HepG2 (cell line): Measurements from ENCODE around the gene SPAG7. TPM values are rescaled to one million over a fixed set of nuclear protein-coding genes. Genes with fewer than 3 reads are reported as not detected.

ENCODE experiments used
- ATAC-seq: fragments of 200-7000 bp; cut with Tn5 transposase; 3 replicates; pipeline ENCODE4 v1.9.1; 2020; ENCODE audit warnings: mild to moderate bottlenecking, moderate library complexity
- BruUV-seq: library from RNA; stranded (reverse); fragments of 400-500 nt; replicated peaks from 2 replicates; lab custom pipeline; 2021; lab: Mats Ljungman, UMichigan
- CTCF ChIA-PET: fragments of 300-600 bp; formaldehyde crosslinking; extraction: SDS; loops from one replicate; lab custom pipeline; 2021; ENCODE audit warnings: low total read pairs, inconsistent platforms, low intra/inter-chr PET ratio; lab: Yijun Ruan, JAX
- POLR2A ChIA-PET: fragments of 350-600 bp; sonication (Branson Sonifier 250); formaldehyde crosslinking; loops from one replicate; lab custom pipeline; 2020; ENCODE audit warnings: antibody characterized with exemption, inconsistent platforms; lab: Yijun Ruan, JAX
- DNase-seq: peaks from one replicate; pipeline ENCODE4 v3.0.0-alpha.2; 2015; ENCODE audit warnings: low spot score
- FAIRE-seq: peaks from 3 replicates; lab custom pipeline; 2011; peaks lifted over from hg19 to GRCh38; lab: Jason Lieb, UNC
- H2AFZ ChIP-seq: one replicate; pipeline ENCODE4 v1.6.1; 2011; ENCODE audit warnings: low read length, inconsistent platforms
- H3K27ac ChIP-seq: fragments of 300-600 bp; 3 replicates; pipeline ENCODE4 v1.8.0; 2011; ENCODE audit warnings: mixed run types, mild to moderate bottlenecking, mixed read lengths, low read length, inconsistent platforms; ENCODE audit not compliant: insufficient read depth; ENCODE audit errors: extremely low read length
- H3K27me3 ChIP-seq, 2 experiments: fragments of 200-600 bp in 1 of 2; 2 replicates in 1 of 2; 3 replicates in 1 of 2; pipeline versions ENCODE4 v1.6.0 to v1.8.0; 2011; ENCODE audit warnings: low read length in 2 of 2, mild to moderate bottlenecking in 2 of 2, moderate library complexity in 2 of 2, inconsistent platforms in 1 of 2; ENCODE audit not compliant: insufficient read depth in 2 of 2, control insufficient read depth in 1 of 2
- H3K36me3 ChIP-seq, 2 experiments: fragments of 200-600 bp in 1 of 2; replicated peaks in 1 of 2; 2 replicates in 1 of 2; 3 replicates in 1 of 2; pipeline versions ENCODE4 v1.5.1 to v1.8.0; 2011; ENCODE audit warnings: low read length in 2 of 2, inconsistent platforms in 1 of 2; ENCODE audit not compliant: insufficient read depth in 2 of 2, control insufficient read depth in 1 of 2
- H3K4me1 ChIP-seq: 2 replicates; pipeline ENCODE4 v1.5.1; 2012; ENCODE audit warnings: low read length, inconsistent platforms; ENCODE audit not compliant: insufficient read depth
- H3K4me2 ChIP-seq: 2 replicates; pipeline ENCODE4 v1.6.0; 2011; ENCODE audit warnings: low read depth, low read length, inconsistent platforms
- H3K4me3 ChIP-seq, 3 experiments: fragments of 200-600 bp in 1 of 3; sonication (generic), shearing (Covaris generic) in 1 of 3; replicated peaks in 1 of 3; 2 replicates each; pipeline ENCODE4 v1.5.1; 2011 to 2016; ENCODE audit warnings: low read length in 3 of 3, inconsistent platforms in 2 of 3, low read depth in 2 of 3, mild to moderate bottlenecking in 2 of 3, control low read depth in 1 of 3, mixed read lengths in 1 of 3; ENCODE audit not compliant: insufficient read depth in 1 of 3
- H3K79me2 ChIP-seq: one replicate; pipeline ENCODE4 v1.6.1; 2011; ENCODE audit warnings: low read length, inconsistent platforms; ENCODE audit not compliant: insufficient read depth
- H3K9ac ChIP-seq: 2 replicates; pipeline ENCODE4 v1.6.0; 2011; ENCODE audit warnings: mild to moderate bottlenecking, low read depth, low read length, inconsistent platforms; ENCODE audit not compliant: insufficient read depth
- H3K9me3 ChIP-seq: 2 replicates; pipeline ENCODE4 v1.5.1; 2012; ENCODE audit warnings: mild to moderate bottlenecking, low read length
- H4K20me1 ChIP-seq: 2 replicates; pipeline ENCODE4 v1.6.0; 2011; ENCODE audit warnings: inconsistent platforms, mild to moderate bottlenecking, low read length, moderate library complexity; ENCODE audit not compliant: insufficient read depth
- AGO1 ChIP-seq: fragments of 200-400 bp; formaldehyde crosslinking; IDR thresholded peaks from 2 replicates; pipeline ENCODE4 v1.6.1; 2017; ENCODE audit warnings: mild to moderate bottlenecking, low read depth, low read length, moderate library complexity; ENCODE audit not compliant: poor library complexity, severe bottlenecking
- AGO2 ChIP-seq: fragments of 200-400 bp; formaldehyde crosslinking; optimal IDR thresholded peaks from 2 replicates; pipeline ENCODE3; 2017; ENCODE audit warnings: mild to moderate bottlenecking, low read depth, low read length, moderate library complexity
- AKAP8 ChIP-seq: sonication (generic); formaldehyde crosslinking; IDR thresholded peaks from 2 replicates; pipeline ENCODE4 v1.5.1; 2020; ENCODE audit warnings: mild to moderate bottlenecking, missing genetic modification reagents
- HNRNPH1 ChIP-seq: fragments of 200-400 bp; formaldehyde crosslinking; optimal IDR thresholded peaks from 2 replicates; pipeline ENCODE3; 2017; ENCODE audit warnings: mild to moderate bottlenecking, low read depth, low read length
- MAFK ChIP-seq, 2 experiments: IDR thresholded peaks in 1 of 2; conservative IDR thresholded peaks in 1 of 2; 2 replicates each; pipeline ENCODE4 v1.6.1; 2011; ENCODE audit warnings: improper control_type of control experiment in 2 of 2, low read length in 2 of 2
- PAF1 ChIP-seq: IDR thresholded peaks from 2 replicates; pipeline ENCODE4 v1.6.1; 2016; ENCODE audit warnings: missing genetic modification reagents, missing compliant biosample characterization
- POLR2A ChIP-seq, 2 experiments: IDR thresholded peaks; 2 replicates each; pipeline ENCODE4 v1.6.1; 2011; ENCODE audit warnings: low read depth in 2 of 2, low read length in 2 of 2, mild to moderate bottlenecking in 1 of 2, moderate library complexity in 1 of 2; ENCODE audit not compliant: insufficient read depth in 1 of 2
- POLR2G ChIP-seq: fragments of 200-400 bp; formaldehyde crosslinking; IDR thresholded peaks from 2 replicates; pipeline ENCODE4 v1.6.1; 2018; ENCODE audit warnings: mild to moderate bottlenecking, low read depth, low read length, moderate library complexity
- RBFOX2 ChIP-seq: fragments of 200-400 bp; formaldehyde crosslinking; IDR thresholded peaks from 2 replicates; pipeline ENCODE4 v1.6.1; 2017; ENCODE audit warnings: low read depth, mild to moderate bottlenecking, low read length
- RBM22 ChIP-seq: fragments of 200-400 bp; formaldehyde crosslinking; optimal IDR thresholded peaks from 2 replicates; pipeline ENCODE3; 2017; ENCODE audit warnings: mild to moderate bottlenecking, low read length, moderate library complexity
- ZEB1 ChIP-seq: IDR thresholded peaks from 2 replicates; pipeline ENCODE4 v1.6.1; 2012; ENCODE audit warnings: mild to moderate bottlenecking, low read depth, inconsistent platforms; ENCODE audit not compliant: insufficient replicate concordance
- ZNF276 ChIP-seq: sonication (generic); formaldehyde crosslinking; IDR thresholded peaks from 2 replicates; pipeline ENCODE4 v1.4.0; 2020; ENCODE audit warnings: mild to moderate bottlenecking, low read depth, missing genetic modification reagents
- WGBS: methylation state at CpG from one replicate; pipeline ENCODE4 v1.1.6; 2017; ENCODE audit warnings: low lambda C conversion rate; 5-methylcytosine and 5-hydroxymethylcytosine counted together
- in situ Hi-C: cut with HindIII; loops from 2 replicates; pipeline ENCODE4 v1.10.0; 2017; ENCODE audit warnings: low pct_unique_long_range_greater_than_20kb; ENCODE audit not compliant: extremely low pct_ligation_motif_present
- intact Hi-C: fragments of 100-400 bp; cut with micrococcal nuclease; formaldehyde crosslinking; loops from one replicate; pipeline ENCODE4 v1.10.0; 2022; ENCODE audit not compliant: unreplicated experiment
- polyA plus RNA-seq, 8 experiments: library from polyadenylated mRNA; depleted of rRNA in 3 of 8; stranded (reverse) in 7 of 8; unstranded in 1 of 8; fragments of >200 nt; fragmentation: Illumina TruSeq in 4 of 8; extraction: Trizol in 4 of 8; gene quantifications; 2 replicates each; pipeline versions ENCODE4 v1.2.1 to v1.2.3, GENCODE V29; 2011 to 2016; ENCODE audit warnings: low read depth in 4 of 8, missing spikeins in 1 of 8, mixed read lengths in 1 of 8; ENCODE audit not compliant: insufficient read depth in 1 of 8
- total RNA-seq, 5 experiments: library from RNA; depleted of rRNA; stranded (reverse); fragments of >200 nt; fragmentation: Illumina TruSeq; extraction: Trizol; gene quantifications; 2 replicates each; pipeline ENCODE4 v1.2.3, GENCODE V29; 2016; ENCODE audit warnings: low read depth in 1 of 5

Gene SPAG7
- total and polyA plus RNA-seq, 2 of the 13 experiments (the other 11 are each of a cell fraction or from before 2014, with no cell fraction given) = 51.0 to 59.0 TPM

DNA sequence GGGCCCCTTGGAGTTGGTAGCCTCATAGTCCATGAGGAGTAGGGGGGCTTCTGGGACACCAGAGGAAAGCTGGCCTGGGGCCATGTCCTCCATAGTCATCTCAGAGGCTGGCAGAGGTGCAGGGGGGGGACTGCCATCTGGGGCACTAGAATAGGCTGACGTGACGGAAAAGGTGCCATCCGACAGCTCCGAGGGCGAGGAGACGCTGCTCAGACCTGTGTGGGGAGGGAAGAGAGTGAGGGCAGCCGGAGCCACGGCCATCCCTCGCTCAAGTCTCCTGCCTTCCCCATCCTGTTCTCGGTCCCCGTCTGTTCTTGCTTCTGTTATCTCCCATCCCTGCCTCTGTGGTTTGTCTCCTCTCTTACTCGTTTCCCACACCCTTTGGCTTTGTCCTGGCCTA is 4.7 kb upstream of the SPAG7 start:
- Histone ChIP-seq H2AFZ (no peak overlapping the region), H3K9me3 (no peaks in the 10 kb centered on the region), H3K36me3 (peaks cover under 1 to 13% of the 10 kb centered on the region in 2 experiments), H3K4me3 (no peak overlapping the region), H3K79me2 (peaks cover 21% of the 10 kb centered on the region), H3K9ac (no peak overlapping the region), H3K27me3 (no peaks in the 10 kb centered on the region; a peak in 1 of 5 replicates), H3K4me1 (peaks cover 27% of the 10 kb centered on the region), H4K20me1 (no peaks in the 10 kb centered on the region), H3K27ac (no peak overlapping the region), H3K4me2 (no peak overlapping the region)
- DNase-seq (no peak), ATAC-seq (no peak), FAIRE-seq (no peak)
- peak; percentile 7 to 14; a peak in 2 of 4 replicates for TF ChIP-seq MAFK (conservative IDR thresholded peaks at IDR 0.05 in 1 of 2, IDR thresholded peaks at IDR 0.05 in 1 of 2; ENCODE audit: low read length in 2 of 2)
- peak; percentile 53; the same call in 1 of the 2 replicates for TF ChIP-seq RBFOX2
- peak in 1 of 2 experiments; percentile 49; a peak in 1 of 4 replicates for TF ChIP-seq POLR2A (IDR thresholded peaks at IDR 0.05; ENCODE audit: insufficient read depth in 1 of 2, low read depth in 2 of 2, low read length in 2 of 2)
- TF ChIP-seq ZEB1 = no peak
- peak; percentile 85 for TF ChIP-seq AGO2
- no peak for TF ChIP-seq ZNF276
- TF ChIP-seq AGO1 = peak; percentile 77
- peak; percentile 34; the same call in 1 of the 2 replicates for TF ChIP-seq AKAP8 (CRISPR knock-in tag)
- TF ChIP-seq POLR2G = peak; percentile 59
- peak; percentile 71 for TF ChIP-seq RBM22
- TF ChIP-seq PAF1 (CRISPR knock-in tag) = no peak
- TF ChIP-seq HNRNPH1 = peak; percentile 65
- CTCF ChIA-PET = no interaction called here
- BruUV-seq = no TSS peak
- WGBS = 96% methylated on average over 12 of the region's 12 CpGs
- intact Hi-C loops = no loop called here
- in situ Hi-C loops = no loop called here
- POLR2A ChIA-PET = interaction anchor here (1.4 to 6.6 kb wide), 3 partner anchors 32 to 63 kb away, joined by 5 to 103 read pairs (median 10); partner anchors contain the start of genes RNF167 and SLC25A11
